GM21526 (cell line): ENCODE results near the gene RIPK3.
"Not testable (repeated sequence)": the region's sequence is repeated elsewhere in the genome, so short reads cannot be mapped to it uniquely, and the experiment has no call there.

Experiments
- ATAC-seq: cut with Tn5 transposase; IDR thresholded peaks from one replicate; pipeline ENCODE4 v1.9.1; 2021; ENCODE audit warnings: moderate library complexity; ENCODE audit not compliant: unreplicated experiment, low FRiP score

The RIPK3 gene

GRCh38 chr14:24339284-24340151 is at the start of gene RIPK3:
Gene RIPK3 (minus strand): TSS chr14:24339991. CDS start chr14:24339826, 165 bp downstream.
- ATAC-seq, result peak; percentile 73

DNA sequence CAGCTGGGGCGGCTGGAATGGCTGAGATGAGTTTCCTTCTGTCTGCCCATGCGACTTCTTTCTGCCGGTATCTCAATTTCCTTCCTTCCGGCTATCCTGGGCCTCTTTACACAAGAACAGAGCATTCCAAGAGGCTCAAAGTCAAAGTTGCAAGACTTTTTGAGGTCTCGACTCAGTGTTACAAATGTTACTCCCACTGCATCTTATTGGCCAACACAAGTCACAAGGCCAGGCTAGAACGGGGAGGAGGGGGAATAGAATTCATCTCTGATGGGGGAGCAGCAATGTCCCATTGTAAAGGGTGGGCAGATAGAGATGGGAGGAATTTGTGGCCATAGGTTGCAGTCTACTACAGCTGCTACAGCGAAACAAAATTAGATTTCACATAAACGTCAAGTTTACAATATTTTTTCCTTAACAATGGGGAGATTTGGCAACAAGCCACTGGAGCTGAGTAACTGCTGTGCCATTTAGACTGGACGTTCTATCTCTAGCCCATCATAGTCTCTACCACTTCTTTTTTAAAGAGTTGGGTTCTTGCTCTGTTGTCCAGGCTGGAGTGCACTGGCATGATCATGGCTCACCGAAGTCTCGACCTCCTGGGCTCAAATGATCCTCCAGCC is 49.5 kb upstream of the RIPK3 start:
- ATAC-seq, result no peak

GRCh38 chr14:24388474-24389179 is 48.8 kb upstream of the RIPK3 start:
- no peak for ATAC-seq

GRCh38 chr14:24387579-24387978 is 47.8 kb upstream of the RIPK3 start:
- ATAC-seq, result not testable (repeated sequence)

- ATAC-seq, result no peak
These were observed 47.2 kb upstream of the RIPK3 start for GRCh38 chr14:24387009-24387345.

DNA sequence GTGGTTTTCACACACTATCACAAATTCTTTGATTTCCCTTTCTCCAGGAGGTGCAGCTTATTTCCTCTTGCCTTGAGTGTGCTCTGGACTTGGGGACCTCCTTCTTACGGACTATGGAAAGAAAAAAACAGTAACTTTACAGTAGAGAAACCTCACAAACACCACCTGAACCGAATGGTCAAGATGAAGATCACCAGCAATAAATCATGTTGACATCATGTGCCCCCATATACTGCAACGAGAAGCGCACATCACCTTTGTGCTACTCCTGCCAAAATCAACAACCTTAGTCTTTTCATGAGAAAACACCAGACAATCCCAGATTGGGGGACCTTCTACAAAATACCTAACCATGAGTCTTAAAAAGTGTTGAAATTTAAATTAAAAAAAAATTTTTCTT is 45.7 kb upstream of the RIPK3 start:
- no peak for ATAC-seq

DNA sequence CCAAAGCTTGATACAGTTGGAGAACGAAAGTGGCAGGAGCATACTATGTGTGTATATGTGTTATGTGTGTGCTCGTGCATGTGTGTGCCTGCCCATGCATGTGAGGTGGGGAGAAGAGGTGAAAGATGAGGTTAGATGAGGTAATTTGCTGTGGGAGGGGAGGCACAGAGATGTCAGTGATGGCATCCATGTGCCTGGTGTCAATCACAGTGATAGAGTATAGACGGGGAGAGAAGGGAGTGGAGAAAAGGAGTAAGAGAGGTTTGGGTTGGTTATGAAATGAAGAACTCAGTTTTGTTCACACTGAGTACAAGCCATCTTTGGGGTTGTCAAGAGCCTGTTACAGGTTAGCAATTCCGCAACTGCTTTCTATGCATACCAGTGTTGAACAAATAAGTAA is 44.4 kb upstream of the RIPK3 start:
- ATAC-seq, result no peak

- no peak for ATAC-seq
These were observed 42.2 kb upstream of the RIPK3 start for GRCh38 chr14:24382064-24382371.

- ATAC-seq, result no peak
These were observed 41.7 kb upstream of the RIPK3 start for GRCh38 chr14:24381363-24382063.

DNA sequence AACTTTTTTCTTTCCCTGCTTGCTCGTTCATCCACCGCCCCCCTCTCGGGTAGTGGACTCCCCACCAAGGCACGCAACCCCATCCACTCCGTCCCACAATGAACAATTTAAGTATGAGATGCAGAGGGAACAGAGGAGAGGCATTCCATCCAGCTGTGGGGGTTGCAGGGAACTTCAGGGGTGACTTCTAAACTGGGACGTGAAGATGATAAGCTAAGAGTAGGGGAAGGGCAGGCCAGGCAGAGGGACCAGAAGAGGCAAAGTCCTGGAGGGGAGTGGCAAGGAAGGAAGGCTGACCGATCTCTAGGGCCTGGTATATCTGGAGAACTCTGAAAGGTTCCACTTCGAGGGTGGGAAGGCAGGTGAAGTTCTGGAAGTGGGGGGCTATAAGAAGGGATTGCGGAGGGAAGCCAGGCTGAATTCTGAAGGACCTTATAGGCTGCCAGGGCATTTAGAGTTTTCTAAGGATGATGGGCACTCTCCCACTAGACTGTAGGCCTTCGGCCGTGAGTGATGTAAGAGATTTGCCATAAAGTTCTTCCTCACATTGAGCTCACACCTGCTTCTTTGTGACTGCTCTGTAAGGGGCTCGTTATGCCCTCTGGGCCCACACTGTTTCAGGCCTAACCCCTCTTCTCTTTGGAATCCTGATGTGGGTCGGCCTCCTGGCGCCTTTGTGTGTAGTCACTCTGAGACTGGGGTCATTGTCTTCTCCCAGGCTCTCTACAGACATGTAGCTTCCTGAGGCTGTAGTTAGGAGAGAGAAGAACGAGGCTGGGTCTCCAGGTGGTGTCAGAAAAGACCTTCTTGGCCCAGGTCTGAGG is 40.3 kb upstream of the RIPK3 start:
- no peak for ATAC-seq

DNA sequence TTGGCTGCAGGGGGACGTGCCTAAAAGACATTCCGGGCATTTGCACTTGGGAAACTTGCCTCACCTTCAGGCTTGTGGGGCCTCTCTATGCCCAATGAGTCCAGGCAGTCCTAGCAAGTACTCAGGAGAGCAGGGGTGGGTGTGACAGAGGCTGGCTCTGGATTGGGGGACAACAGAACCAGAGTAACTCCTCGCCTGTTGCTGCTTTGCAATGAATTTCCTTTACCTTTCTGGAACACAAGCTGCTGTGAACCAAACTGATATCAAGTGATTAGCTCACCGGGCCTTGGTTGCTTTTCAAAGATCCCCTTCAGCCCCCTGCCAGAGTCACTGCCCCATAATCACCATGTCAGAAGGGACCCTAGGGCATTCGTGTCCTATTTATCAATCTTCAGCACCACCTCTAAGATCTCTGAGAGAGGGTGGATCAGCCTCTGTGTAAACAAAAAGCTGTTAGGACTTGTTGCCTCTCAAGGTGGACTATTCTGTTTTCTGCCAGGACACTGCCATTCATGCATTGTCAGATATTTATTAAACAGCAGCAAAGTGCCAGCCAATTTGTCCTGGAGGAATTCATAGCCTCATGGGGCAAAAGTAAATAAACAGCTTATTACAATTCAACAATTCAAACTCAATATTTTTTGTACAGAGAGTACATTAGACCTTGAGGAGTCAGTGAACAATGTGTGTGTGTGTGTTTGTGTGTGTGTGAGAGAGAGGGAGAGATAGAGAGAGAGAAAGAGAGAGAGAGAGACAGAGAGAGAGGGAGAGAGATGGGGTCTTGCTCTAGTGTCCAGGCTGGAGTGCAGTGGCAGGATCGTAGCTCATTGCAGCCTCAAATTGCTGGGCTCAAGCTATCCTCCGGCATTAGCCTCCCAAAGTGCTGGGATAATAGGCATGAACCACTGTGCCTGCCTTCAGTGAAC is 39.5 kb upstream of the RIPK3 start:
- ATAC-seq, result no peak

DNA sequence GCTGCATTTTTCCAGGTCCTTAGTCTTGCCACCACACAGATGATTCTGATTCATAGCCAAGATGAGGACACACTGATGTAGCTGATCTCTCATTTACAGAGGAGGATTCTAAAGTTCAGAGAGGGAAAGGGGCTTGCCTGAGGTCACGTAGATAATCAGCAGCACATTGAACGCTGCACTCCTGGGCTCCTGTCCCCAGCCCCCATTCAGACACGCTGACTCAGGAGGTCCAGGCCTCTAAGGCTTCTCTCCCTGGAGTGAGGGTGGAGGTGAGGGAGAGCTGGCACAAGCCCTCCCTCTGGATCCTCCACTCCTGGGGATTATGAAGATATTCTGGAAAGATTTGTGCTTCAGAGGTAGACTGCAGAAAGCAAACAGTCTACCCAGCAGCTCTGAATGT is 38.5 kb upstream of the RIPK3 start:
- no peak for ATAC-seq

DNA sequence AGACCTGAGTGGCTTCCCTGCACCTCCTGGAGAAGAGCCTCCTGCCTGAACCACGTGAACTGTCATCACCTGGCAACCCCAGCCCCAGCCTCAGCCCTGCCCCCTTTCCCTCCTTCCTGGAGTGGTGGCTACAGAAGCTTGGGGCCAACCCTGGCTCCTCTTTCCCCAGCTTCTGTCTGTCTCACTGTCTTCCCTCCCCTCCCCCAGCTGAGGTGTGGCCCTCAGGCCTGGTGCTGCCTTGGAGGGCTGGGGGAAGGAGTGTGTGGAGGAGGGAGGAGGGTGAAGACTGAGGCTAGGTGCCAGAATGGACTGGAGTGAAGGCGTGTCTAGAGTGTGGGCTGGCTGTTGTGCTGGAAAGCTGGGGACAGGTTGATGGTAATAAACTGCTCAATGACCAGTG is 37.9 kb upstream of the RIPK3 start:
- no peak for ATAC-seq

- ATAC-seq, result no peak
These were observed 37.3 kb upstream of the RIPK3 start for GRCh38 chr14:24377126-24377525.

GRCh38 chr14:24376448-24377070 is 36.8 kb upstream of the RIPK3 start:
- ATAC-seq, result no peak

GRCh38 chr14:24372701-24373416 is 33.1 kb upstream of the RIPK3 start:
- ATAC-seq, result no peak

DNA sequence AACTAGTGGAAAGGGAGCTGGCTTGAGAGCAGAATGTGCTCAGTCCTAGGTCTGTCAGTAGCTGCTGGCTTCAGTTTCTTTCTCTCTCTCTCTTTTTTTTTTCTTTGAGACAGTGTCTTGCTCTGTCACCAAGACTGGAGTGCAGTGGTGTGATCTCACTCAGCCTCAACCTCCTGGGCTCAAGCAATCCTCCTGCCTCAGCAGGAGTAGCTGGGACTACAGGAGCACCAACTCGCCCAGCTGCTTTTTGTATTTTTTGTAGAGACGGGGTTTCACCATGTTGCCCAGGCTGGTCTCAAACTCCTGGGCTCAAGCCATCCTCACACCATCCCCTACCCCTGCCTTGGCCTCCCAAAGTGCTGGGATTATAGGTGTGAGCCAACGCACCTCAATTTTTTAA is 31.8 kb upstream of the RIPK3 start:
- ATAC-seq, result not testable (repeated sequence)

DNA sequence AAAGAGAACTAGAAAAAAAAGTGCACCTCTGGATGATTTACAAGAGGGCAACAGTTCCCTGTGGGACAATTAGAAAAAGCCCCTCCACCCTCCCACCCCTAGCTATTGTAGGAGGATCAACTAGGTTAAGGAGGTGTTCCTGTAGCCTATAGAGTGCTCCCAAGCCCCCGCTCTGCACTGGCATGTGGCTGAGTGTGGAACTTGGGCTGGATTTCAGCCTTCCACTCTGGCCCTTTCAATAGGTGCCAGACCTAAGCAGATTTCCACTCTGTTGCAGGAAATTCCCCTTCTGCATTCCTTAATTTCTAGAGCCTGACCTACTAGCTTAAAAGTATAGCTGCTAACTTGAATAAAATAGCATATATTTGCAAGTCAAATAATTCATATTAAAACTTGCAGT is 31.0 kb upstream of the RIPK3 start:
- no peak for ATAC-seq
